ENCODE data around the gene RAB26. TPM values are rescaled to one million over a fixed set of nuclear protein-coding genes. Genes with fewer than 3 reads are reported as not detected.

RAB26 gene
- total RNA-seq, 1 donor from 2014 or later: 3.4 TPM

DNA sequence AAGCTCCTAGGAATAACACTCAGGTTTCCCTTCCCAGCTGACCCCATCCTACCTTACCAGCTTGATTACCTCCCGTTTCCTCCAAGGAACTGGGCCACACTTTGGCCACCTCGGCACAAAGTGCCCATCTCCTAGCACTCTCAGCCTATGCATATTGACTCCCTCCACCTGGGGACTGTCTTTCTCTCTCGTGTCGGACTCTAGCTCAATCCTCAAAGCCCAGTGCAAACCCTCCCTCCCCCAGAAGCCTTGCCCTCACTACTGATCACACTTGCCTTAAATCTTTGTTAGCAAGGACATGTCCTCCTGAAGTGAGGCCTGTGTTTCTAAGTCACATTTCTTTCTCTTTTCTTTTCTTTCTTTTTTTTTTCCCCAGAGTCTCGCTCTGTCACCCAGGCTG is 2.6 kb upstream of the RAB26 start:
- Mint-ChIP-seq H3K27ac (ENCODE audit: unreplicated experiment) (no peak overlapping the region), H3K4me1 (ENCODE audit: unreplicated experiment) (peaks cover 26% of the 10 kb centered on the region), H3K9me3 (ENCODE audit: unreplicated experiment) (no peaks in the 10 kb centered on the region), H3K4me3 (ENCODE audit: unreplicated experiment) (no peak overlapping the region), H3K27me3 (ENCODE audit: unreplicated experiment) (no peaks in the 10 kb centered on the region), H3K36me3 (ENCODE audit: unreplicated experiment) (no peaks in the 10 kb centered on the region)
- TF ChIP-seq, protein P1, sequence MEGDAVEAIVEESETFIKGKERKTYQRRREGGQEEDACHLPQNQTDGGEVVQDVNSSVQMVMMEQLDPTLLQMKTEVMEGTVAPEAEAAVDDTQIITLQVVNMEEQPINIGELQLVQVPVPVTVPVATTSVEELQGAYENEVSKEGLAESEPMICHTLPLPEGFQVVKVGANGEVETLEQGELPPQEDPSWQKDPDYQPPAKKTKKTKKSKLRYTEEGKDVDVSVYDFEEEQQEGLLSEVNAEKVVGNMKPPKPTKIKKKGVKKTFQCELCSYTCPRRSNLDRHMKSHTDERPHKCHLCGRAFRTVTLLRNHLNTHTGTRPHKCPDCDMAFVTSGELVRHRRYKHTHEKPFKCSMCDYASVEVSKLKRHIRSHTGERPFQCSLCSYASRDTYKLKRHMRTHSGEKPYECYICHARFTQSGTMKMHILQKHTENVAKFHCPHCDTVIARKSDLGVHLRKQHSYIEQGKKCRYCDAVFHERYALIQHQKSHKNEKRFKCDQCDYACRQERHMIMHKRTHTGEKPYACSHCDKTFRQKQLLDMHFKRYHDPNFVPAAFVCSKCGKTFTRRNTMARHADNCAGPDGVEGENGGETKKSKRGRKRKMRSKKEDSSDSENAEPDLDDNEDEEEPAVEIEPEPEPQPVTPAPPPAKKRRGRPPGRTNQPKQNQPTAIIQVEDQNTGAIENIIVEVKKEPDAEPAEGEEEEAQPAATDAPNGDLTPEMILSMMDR (IDR thresholded peaks at IDR 0.05): no peak
- DNase-seq (ENCODE audit: extremely low spot score, unreplicated experiment): no peak

DNA sequence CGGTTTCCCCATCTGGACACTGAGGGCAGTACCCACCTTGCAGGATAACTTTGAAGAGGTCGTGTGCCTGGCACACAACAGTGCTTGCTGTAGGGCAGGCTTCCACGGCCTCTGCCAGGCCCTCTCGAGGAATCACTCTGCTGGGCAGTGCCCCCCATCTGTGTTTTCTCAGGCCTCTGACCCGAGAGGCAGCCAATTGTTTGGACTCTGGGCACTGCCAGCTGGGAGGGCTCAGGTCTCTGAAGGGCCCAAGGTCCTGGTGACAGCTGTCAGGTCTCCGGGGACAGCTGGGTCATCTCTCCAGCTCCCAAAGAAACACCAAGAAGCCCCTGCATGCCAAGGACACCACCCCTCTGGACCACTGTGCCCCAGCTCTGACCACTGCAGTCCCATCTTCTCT is 1.0 kb upstream of the RAB26 start:
- no peak for DNase-seq (ENCODE audit: extremely low spot score, unreplicated experiment)
- peaks cover 40% of the 10 kb centered on the region for H3K4me1 Mint-ChIP-seq (ENCODE audit: unreplicated experiment)
- no peak overlapping the region for H3K4me3 Mint-ChIP-seq (ENCODE audit: unreplicated experiment)
- peaks cover 4% of the 10 kb centered on the region for H3K36me3 Mint-ChIP-seq (ENCODE audit: unreplicated experiment)
- TF ChIP-seq, protein P1 (IDR thresholded peaks at IDR 0.05): no peak
- H3K27me3 Mint-ChIP-seq (ENCODE audit: unreplicated experiment): no peaks in the 10 kb centered on the region
- no peak overlapping the region for H3K27ac Mint-ChIP-seq (ENCODE audit: unreplicated experiment)
- H3K9me3 Mint-ChIP-seq (ENCODE audit: unreplicated experiment): no peaks in the 10 kb centered on the region

DNA sequence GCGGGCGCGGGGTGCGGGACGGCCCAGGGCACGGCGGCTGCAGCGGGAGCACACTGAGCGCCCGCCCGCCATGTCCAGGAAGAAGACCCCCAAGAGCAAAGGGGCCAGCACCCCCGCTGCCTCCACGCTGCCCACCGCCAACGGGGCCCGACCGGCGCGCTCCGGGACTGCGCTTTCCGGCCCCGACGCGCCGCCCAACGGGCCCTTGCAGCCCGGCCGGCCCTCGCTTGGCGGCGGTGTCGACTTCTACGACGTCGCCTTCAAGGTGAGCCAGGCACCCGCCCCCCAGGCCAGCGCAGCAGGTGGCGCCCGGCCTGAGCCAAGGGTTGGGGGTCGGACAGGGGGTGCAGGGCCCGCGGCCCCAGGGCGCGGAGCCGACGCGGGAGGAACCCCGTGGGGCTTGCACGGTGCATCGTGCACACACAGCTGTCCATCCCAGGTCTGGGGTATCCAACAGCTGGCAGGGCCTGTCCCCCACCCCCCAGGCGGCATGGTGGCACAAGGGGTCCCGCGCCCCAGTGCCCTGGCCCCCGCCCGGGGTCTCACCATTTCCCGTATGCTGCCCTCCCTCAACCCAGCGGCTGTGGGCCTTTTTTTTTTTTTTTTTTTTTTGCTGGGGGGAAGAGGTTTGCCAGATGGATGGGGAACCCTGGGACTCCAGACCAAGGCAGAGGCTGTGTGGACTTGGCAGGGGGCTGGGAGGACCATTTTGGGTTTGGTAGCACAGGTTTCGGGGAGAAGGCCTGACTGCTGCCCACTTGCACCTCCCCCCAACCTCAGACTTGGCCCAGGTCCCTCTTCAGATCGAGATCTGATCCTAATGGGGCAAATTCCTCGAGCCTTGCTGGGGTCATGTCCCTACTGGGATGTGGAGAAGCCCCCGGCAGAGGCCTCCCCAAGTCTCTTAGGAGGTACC is 547 bp downstream of the RAB26 start:
- no peaks in the 10 kb centered on the region for H3K9me3 Mint-ChIP-seq (ENCODE audit: unreplicated experiment)
- no peak overlapping the region for H3K27ac Mint-ChIP-seq (ENCODE audit: unreplicated experiment)
- no peaks in the 10 kb centered on the region for H3K27me3 Mint-ChIP-seq (ENCODE audit: unreplicated experiment)
- peaks cover 54% of the 10 kb centered on the region for H3K4me1 Mint-ChIP-seq (ENCODE audit: unreplicated experiment)
- H3K36me3 Mint-ChIP-seq (ENCODE audit: unreplicated experiment): peaks cover 4% of the 10 kb centered on the region
- DNase-seq (ENCODE audit: extremely low spot score, unreplicated experiment): no peak
- TF ChIP-seq, protein P1 (IDR thresholded peaks at IDR 0.05): no peak
- peak overlapping the region; percentile 58 for H3K4me3 Mint-ChIP-seq (ENCODE audit: unreplicated experiment)

DNA sequence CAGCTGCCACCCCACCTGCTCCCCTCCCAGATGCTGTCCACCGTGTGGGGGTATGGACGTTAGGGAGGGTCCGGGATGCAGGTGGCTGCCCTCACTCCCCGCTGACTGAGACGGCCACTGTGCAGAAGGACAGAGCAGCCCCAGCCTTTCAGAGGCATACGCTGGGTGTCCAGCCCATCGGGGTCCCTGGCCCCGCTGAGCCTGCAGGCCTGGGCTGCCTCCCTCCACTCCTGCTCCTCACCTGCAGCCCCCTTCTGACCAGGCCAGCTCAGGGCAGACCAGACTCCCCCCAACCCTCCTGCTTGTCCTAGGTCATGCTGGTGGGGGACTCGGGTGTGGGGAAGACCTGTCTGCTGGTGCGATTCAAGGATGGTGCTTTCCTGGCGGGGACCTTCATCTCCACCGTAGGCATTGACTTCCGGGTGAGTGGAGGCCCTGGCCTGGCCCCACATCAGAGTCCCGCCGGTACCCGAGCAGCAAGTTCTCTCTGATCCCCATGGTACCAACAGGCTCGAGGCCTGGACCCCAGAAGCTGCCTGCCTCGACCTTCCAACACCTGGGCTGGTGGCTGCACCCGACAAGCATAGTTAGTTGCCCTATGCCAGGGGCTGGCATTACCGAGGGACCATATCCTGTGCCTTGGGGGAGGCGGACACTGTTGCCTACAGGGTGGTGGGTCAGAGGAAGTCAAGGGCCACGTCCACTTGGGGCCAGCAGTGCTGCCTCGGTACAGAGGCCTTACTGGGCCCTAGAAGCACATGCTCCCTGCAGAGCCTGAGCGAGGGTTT is 1.4 kb downstream of the RAB26 start:
- Mint-ChIP-seq H3K36me3 (ENCODE audit: unreplicated experiment) (peaks cover 4% of the 10 kb centered on the region), H3K4me1 (ENCODE audit: unreplicated experiment) (peaks cover 61% of the 10 kb centered on the region), H3K9me3 (ENCODE audit: unreplicated experiment) (no peaks in the 10 kb centered on the region), H3K4me3 (ENCODE audit: unreplicated experiment) (peak overlapping the region; percentile 38), H3K27me3 (ENCODE audit: unreplicated experiment) (no peaks in the 10 kb centered on the region), H3K27ac (ENCODE audit: unreplicated experiment) (no peak overlapping the region)
- TF ChIP-seq, protein P1 (IDR thresholded peaks at IDR 0.05): no peak
- DNase-seq (ENCODE audit: extremely low spot score, unreplicated experiment): no peak

Measured in osteocyte (in vitro differentiated cells).